Caco-2 (cell line): ENCODE results near the gene NPSR1. TPM values are rescaled to one million over a fixed set of nuclear protein-coding genes. Genes with fewer than 3 reads are reported as not detected.

ENCODE experiments used
- BruUV-seq: library from RNA; stranded (reverse); fragments of 400-500 nt; replicated peaks from 2 replicates; lab custom pipeline; 2021; lab: Mats Ljungman, UMichigan
- CTCF ChIA-PET: fragments of 300-600 bp; sonication (Branson Sonifier 250); formaldehyde crosslinking; loops from one replicate; lab custom pipeline; 2022; ENCODE audit warnings: antibody characterized with exemption; lab: Charles Lee
- POLR2A ChIA-PET: fragments of 300-600 bp; sonication (Branson Sonifier 250); formaldehyde crosslinking; loops from one replicate; lab custom pipeline; 2022; ENCODE audit warnings: antibody characterized with exemption; lab: Charles Lee
- DNase-seq, 2 experiments: peaks; one replicate each; pipeline versions ENCODE4 v3.0.0 to v3.0.0-alpha.2; 2020 to 2022
- H3K27me3 ChIP-seq: replicated peaks from 2 replicates; pipeline ENCODE4 v1.6.0; 2011; ENCODE audit warnings: low read length; ENCODE audit not compliant: control insufficient read depth, insufficient read depth
- H3K36me3 ChIP-seq: 2 replicates; pipeline ENCODE4 v1.5.1; 2011; ENCODE audit warnings: low read length; ENCODE audit not compliant: control insufficient read depth, insufficient read depth
- H3K4me1 ChIP-seq: fragments of 250-450 bp; sonication (Bioruptor Pico); 2 replicates; pipeline ENCODE4 v1.5.1; 2020; ENCODE audit warnings: mild to moderate bottlenecking
- H3K4me3 ChIP-seq: 2 replicates; pipeline ENCODE4 v1.5.1; 2011; ENCODE audit warnings: low read depth, mild to moderate bottlenecking, control low read depth, low read length
- H3K9me3 ChIP-seq: fragments of 250-450 bp; sonication (Bioruptor Pico); 2 replicates; pipeline ENCODE4 v1.5.1; 2020; ENCODE audit warnings: mild to moderate bottlenecking, moderate library complexity
- H3K27ac Mint-ChIP-seq: one replicate; pipeline ENCODE4 v1.8.0; 2022; ENCODE audit warnings: mixed read lengths; ENCODE audit not compliant: unreplicated experiment
- H3K27me3 Mint-ChIP-seq: one replicate; pipeline ENCODE4 v1.8.0; 2022; ENCODE audit warnings: mixed read lengths; ENCODE audit not compliant: insufficient read depth, unreplicated experiment
- H3K36me3 Mint-ChIP-seq: one replicate; pipeline ENCODE4 v1.8.0; 2022; ENCODE audit warnings: mild to moderate bottlenecking, mixed read lengths; ENCODE audit not compliant: insufficient read depth, unreplicated experiment
- H3K4me1 Mint-ChIP-seq: one replicate; pipeline ENCODE4 v1.8.0; 2022; ENCODE audit warnings: low read depth, mixed read lengths; ENCODE audit not compliant: unreplicated experiment
- H3K4me3 Mint-ChIP-seq: one replicate; pipeline ENCODE4 v1.8.0; 2022; ENCODE audit warnings: mild to moderate bottlenecking, moderate library complexity, mixed read lengths; ENCODE audit not compliant: unreplicated experiment
- H3K9me3 Mint-ChIP-seq: one replicate; pipeline ENCODE4 v1.8.0; 2022; ENCODE audit warnings: mixed read lengths; ENCODE audit not compliant: unreplicated experiment
- intact Hi-C: fragments of 100-400 bp; cut with micrococcal nuclease; formaldehyde crosslinking; loops from one replicate; pipeline ENCODE4 v1.10.0; 2022; ENCODE audit not compliant: unreplicated experiment
- total RNA-seq: library from RNA; stranded (reverse); gene quantifications from 2 replicates; pipeline ENCODE4 v1.2.3, GENCODE V29; 2022
- TF ChIP-seq, protein P1 (sequence below), 2 experiments: fragments of 200-600 bp in 1 of 2; IDR thresholded peaks; 1 replicate in 1 of 2; 2 replicates in 1 of 2; pipeline versions ENCODE4 v1.5.1 to v1.8.0; 2011 to 2022; ENCODE audit warnings: antibody characterized with exemption in 1 of 2, control low read depth in 1 of 2, inconsistent platforms in 1 of 2, low read depth in 1 of 2, low read length in 1 of 2, mild to moderate bottlenecking in 1 of 2, moderate library complexity in 1 of 2; ENCODE audit not compliant: insufficient read depth in 1 of 2, severe bottlenecking in 1 of 2, unreplicated experiment in 1 of 2

The NPSR1 gene
- total RNA-seq, 1 experiment from 2014 or later: not detected

DNA sequence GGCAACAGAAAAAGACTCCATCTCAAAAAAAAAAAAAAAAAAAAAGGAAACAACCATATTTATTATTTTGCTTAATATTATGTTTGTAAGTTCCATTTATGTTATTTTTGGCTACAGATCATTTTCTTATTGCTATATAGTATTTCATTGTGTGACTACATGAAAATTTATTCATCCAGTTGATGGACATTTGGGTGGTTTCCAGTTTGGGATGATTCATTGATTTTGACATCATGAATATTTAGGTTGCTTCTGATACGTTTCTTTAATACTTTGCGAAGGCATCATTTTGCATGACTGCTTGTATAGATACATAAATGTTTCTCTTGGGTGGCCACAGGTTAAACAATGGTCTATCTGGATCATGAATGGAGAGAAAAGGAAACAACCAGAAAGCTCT is 2.0 kb upstream of the NPSR1 start:
- TF ChIP-seq, protein P1, sequence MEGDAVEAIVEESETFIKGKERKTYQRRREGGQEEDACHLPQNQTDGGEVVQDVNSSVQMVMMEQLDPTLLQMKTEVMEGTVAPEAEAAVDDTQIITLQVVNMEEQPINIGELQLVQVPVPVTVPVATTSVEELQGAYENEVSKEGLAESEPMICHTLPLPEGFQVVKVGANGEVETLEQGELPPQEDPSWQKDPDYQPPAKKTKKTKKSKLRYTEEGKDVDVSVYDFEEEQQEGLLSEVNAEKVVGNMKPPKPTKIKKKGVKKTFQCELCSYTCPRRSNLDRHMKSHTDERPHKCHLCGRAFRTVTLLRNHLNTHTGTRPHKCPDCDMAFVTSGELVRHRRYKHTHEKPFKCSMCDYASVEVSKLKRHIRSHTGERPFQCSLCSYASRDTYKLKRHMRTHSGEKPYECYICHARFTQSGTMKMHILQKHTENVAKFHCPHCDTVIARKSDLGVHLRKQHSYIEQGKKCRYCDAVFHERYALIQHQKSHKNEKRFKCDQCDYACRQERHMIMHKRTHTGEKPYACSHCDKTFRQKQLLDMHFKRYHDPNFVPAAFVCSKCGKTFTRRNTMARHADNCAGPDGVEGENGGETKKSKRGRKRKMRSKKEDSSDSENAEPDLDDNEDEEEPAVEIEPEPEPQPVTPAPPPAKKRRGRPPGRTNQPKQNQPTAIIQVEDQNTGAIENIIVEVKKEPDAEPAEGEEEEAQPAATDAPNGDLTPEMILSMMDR (IDR thresholded peaks at IDR 0.05; ENCODE audit: insufficient read depth in 1 of 2, low read depth in 1 of 2, low read length in 1 of 2, severe bottlenecking in 1 of 2, unreplicated experiment in 1 of 2): no peak
- DNase-seq: no peak
- BruUV-seq: no TSS peak
- peaks cover 11% of the 10 kb centered on the region for H3K4me1 Mint-ChIP-seq
- Histone ChIP-seq H3K36me3 (no peaks in the 10 kb centered on the region), H3K4me1 (peaks cover 21% of the 10 kb centered on the region), H3K27me3 (no peaks in the 10 kb centered on the region), H3K4me3 (no peak overlapping the region), H3K9me3 (no peaks in the 10 kb centered on the region)
- H3K9me3 Mint-ChIP-seq: no peaks in the 10 kb centered on the region
- H3K4me3 Mint-ChIP-seq: no peak overlapping the region
- CTCF ChIA-PET: no interaction called here
- no peaks in the 10 kb centered on the region for H3K27me3 Mint-ChIP-seq
- H3K36me3 Mint-ChIP-seq: no peaks in the 10 kb centered on the region
- intact Hi-C loops: no loop called here
- POLR2A ChIA-PET: no interaction called here
- no peak overlapping the region for H3K27ac Mint-ChIP-seq

DNA sequence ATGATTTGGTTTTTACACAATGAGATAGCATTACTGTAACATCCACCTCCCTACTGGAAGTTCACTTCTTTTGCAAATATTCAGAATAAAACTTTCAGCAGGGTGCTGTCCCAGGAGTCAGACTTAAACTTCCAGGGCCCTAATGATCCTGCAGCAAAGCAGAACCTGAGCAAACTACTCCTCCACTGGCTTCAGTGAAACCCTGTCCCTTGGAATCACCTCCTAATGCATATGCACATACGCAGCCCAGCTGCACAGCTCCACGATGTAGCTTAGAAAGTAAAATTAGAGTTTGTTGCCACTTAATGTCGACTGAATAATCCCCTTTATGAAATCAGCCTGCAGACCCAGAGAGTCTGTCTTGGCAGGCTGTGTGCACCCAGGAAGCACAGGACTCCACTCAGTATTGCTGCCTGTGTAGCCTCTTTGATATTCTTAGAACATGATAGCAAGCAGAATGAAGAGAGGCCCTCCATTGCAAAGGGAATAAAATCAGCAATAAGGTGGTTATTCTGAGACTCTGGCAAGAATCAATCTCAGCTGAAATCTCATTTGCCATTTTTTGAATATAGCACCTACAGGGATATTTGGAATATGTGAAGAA is 1.6 kb downstream of the NPSR1 start:
- ChIA-PET POLR2A (no interaction called here), CTCF (no interaction called here)
- Mint-ChIP-seq H3K27ac (no peak overlapping the region), H3K4me1 (no peaks in the 10 kb centered on the region), H3K4me3 (no peak overlapping the region), H3K27me3 (peaks cover 2% of the 10 kb centered on the region), H3K9me3 (peaks cover 10% of the 10 kb centered on the region), H3K36me3 (no peaks in the 10 kb centered on the region)
- Histone ChIP-seq H3K4me3 (no peak overlapping the region), H3K9me3 (no peaks in the 10 kb centered on the region), H3K4me1 (peaks cover 9% of the 10 kb centered on the region), H3K27me3 (no peaks in the 10 kb centered on the region), H3K36me3 (no peaks in the 10 kb centered on the region)
- no peak for DNase-seq
- intact Hi-C loops: no loop called here
- TF ChIP-seq, protein P1 (IDR thresholded peaks at IDR 0.05; ENCODE audit: insufficient read depth in 1 of 2, low read depth in 1 of 2, low read length in 1 of 2, severe bottlenecking in 1 of 2, unreplicated experiment in 1 of 2): no peak
- BruUV-seq: no TSS peak

DNA sequence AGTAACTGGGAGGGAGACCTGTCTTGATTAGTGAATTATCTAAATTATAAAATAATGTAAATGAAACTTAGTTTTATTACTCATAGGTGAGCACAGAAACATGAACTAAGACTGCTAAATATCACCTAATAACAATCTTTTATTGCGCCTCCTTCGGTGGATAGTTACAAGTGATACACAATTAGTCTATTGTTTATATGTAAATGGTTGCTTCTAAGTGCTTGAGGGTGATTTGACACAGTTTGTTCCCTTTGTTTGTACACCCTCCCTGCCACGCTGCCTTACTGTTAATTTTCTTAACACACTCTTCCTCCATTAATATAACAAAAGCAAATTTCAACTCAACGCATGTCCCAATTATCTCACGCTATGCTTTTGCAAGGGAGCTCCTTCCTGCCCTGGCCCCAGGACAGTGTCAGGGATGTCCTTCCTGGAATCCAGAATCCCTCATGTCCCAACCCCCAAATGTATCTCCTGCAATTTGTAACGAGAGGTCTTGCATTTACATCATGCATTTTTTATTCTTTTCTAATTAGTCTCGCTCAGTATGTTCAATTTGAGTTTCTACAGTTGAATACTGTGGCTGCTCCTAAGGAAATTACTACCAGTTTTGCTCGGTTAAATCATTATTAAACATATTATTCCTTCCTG is 4.2 kb downstream of the NPSR1 start:
- CTCF ChIA-PET: no interaction called here

More for the DNA sequence above, 4.2 kb downstream of the NPSR1 start:
- H3K9me3 ChIP-seq: no peaks in the 10 kb centered on the region
- H3K4me1 ChIP-seq: peaks cover 11% of the 10 kb centered on the region; the same call in 1 of the 2 replicates
- Mint-ChIP-seq H3K4me3 (no peak overlapping the region), H3K4me1 (peaks cover 7% of the 10 kb centered on the region), H3K27ac (no peak overlapping the region), H3K36me3 (no peaks in the 10 kb centered on the region), H3K9me3 (peaks cover 10% of the 10 kb centered on the region), H3K27me3 (peaks cover 2% of the 10 kb centered on the region)
- TF ChIP-seq, protein P1 (IDR thresholded peaks at IDR 0.05; ENCODE audit: insufficient read depth in 1 of 2, low read depth in 1 of 2, low read length in 1 of 2, severe bottlenecking in 1 of 2, unreplicated experiment in 1 of 2): no peak
- no peak for DNase-seq
- no peaks in the 10 kb centered on the region for H3K36me3 ChIP-seq
- no peak overlapping the region for H3K4me3 ChIP-seq
- POLR2A ChIA-PET: no interaction called here
- no peaks in the 10 kb centered on the region for H3K27me3 ChIP-seq
- intact Hi-C loops: no loop called here
- BruUV-seq: no TSS peak
